K562 treated with DMSO at 1 percent for 24 hours (cell line): ENCODE results near the gene ZNF20. TPM values are rescaled to one million over a fixed set of nuclear protein-coding genes. Genes with fewer than 3 reads are reported as not detected.

ENCODE experiments used
- total RNA-seq: library from RNA; unstranded; fragments of 300-600 nt; gene quantifications from 2 replicates; pipeline ENCODE4 v1.2.3, GENCODE V29; 2022; ENCODE audit warnings: low read depth; ENCODE audit not compliant: insufficient read depth

ZNF20 gene
- total RNA-seq = 1.3 and 5.5 TPM in 2 replicates

DNA sequence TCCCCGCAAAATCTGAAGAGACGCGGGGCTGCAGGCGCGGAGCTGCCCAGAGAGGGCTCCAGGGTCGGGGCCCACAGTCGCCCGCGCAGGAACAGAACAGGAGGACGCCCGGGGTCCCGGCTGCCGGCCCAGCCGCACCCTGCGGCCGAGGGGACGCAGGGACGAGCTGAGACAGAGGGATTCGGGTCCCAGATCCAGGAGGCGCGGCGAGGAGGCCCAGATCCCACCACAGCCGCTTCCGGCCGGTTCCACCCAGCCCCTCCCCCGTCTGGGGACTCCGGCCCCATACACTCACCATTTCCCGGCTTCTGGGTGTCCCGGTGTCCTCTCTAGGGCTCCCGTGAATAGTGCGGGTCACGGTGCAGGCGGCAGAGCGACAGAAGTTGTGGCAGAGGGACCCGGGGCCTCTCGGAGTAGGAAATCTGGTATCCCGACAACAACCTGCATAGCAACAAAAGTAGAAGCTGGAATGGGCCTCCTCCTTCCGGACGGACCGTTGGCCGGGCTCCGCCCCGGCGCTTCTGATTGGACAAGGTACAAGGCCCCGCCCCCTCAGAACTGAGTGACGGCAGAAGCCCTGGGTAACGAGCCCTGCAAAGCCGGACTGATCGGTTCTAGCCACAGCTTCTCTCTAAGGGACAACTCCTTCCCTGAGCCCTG, at the start of gene ZNF20:
TSS of gene ZNF20 (minus strand) at position 466 of the 660 bp plus-strand sequence. CDS start at position 298, 168 bp downstream.

DNA sequence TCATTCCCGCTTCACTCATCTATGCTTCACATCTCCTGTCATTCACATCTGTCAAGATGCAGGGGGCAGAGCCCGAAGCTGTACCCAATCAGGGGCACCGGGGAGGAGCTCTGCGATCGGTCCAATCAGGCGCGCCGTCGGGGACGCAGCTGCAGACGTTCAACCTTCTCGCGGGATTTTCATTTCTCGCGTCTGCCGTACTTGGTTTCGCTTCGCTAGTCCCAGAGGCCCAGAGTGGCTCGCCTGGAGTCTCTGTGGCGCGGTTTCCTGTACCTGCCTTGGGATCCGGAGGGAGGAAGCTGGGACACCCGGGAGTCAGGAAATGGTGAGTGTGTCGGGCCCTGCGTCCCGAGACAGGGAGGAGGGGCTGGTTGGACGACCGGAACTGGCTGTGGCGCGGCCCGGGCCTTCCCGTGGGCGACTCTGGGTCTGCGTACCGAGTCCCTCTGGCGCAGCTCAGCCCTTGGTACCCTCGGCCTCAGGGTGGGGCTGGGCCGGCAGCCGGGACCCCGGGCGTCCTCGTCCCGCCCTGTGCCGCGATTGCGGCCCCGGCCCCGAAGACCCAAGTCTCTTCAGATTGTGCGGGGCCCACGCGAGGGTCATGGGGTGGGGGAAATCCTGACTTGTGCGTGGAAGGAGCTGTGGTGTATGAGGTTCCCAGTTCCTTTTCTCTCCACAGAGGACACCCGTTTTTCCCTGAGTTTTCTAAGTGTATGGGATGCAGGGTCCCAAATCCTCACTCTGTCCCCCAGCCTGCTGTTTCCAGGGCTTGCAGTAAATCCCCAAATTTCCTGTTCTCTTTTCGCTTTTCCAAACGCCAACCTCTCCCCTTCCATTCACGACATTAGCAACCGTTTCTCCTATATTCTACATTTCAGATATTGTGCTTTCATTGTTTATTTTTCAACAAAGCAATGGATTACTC, 23.0 kb upstream of the ZNF20 start, which contains the start of gene ZNF136:
TSS of gene ZNF136 (plus strand) at position 215 of the 925 bp plus-strand sequence. CDS start at position 323, 108 bp downstream.

GRCh38 chr19:12156223-12157058, 16.3 kb upstream of the ZNF20 start, which contains the start of gene ZNF625:
Gene ZNF625 (minus strand): TSS chr19:12156734. CDS start chr19:12156558, 176 bp downstream.

Other genes with a start within 250 kb of the ZNF20 start
- gene ZNF700, start 215.2 kb downstream of the ZNF20 start, total RNA-seq = 4.3 and 6.1 TPM in 2 replicates
- 0.51 TPM in 1 of 2 replicates, not detected in the other for gene ZNF763, start 175.3 kb downstream of the ZNF20 start, total RNA-seq
- 3.2 and 3.9 TPM in 2 replicates for gene ZNF433, start 104.7 kb downstream of the ZNF20 start, total RNA-seq
- 0.21 TPM in 1 of 2 replicates, not detected in the other for gene ZNF878, start 87.4 kb downstream of the ZNF20 start, total RNA-seq
- gene ZNF844, start 75.6 kb downstream of the ZNF20 start, total RNA-seq = 0.58 and 0.93 TPM in 2 replicates
- gene ZNF625, start 16.4 kb upstream of the ZNF20 start, total RNA-seq = not detected in 2 replicates
- 3.9 and 4.2 TPM in 2 replicates for gene ZNF136, start 22.7 kb upstream of the ZNF20 start, total RNA-seq
- gene ZNF44, start 154.5 kb upstream of the ZNF20 start, total RNA-seq = 3.8 and 4.1 TPM in 2 replicates
- gene ZNF563, start 193.3 kb upstream of the ZNF20 start, total RNA-seq = 2.3 and 3.4 TPM in 2 replicates
- 1.3 and 2.3 TPM in 2 replicates for gene ZNF442, start 225.3 kb upstream of the ZNF20 start, total RNA-seq